GM12872 (cell line): ENCODE data around the gene DNAH8.

Experiments used
- CTCF ChIP-seq: IDR thresholded peaks from 3 replicates; pipeline ENCODE4 v1.5.1; 2011; ENCODE audit warnings: low read depth, mild to moderate bottlenecking, low read length, moderate library complexity; ENCODE audit not compliant: insufficient read depth

The DNAH8 gene

GRCh38 chr6:38906582-38906981, 191.5 kb downstream of the DNAH8 start:
- no peak for TF ChIP-seq CTCF

- TF ChIP-seq CTCF, result no peak
Measured at GRCh38 chr6:38907264-38907663, 192.2 kb downstream of the DNAH8 start.

- TF ChIP-seq CTCF, result no peak
Measured at GRCh38 chr6:38909015-38909730, 194.1 kb downstream of the DNAH8 start.

- TF ChIP-seq CTCF, result no peak
Measured at GRCh38 chr6:38910207-38910606, 195.1 kb downstream of the DNAH8 start.

GRCh38 chr6:38912378-38912777, 197.3 kb downstream of the DNAH8 start:
- TF ChIP-seq CTCF, result no peak

GRCh38 chr6:38915205-38915925, 200.3 kb downstream of the DNAH8 start:
- TF ChIP-seq CTCF, result no peak

GRCh38 chr6:38924791-38925509, 209.8 kb downstream of the DNAH8 start:
- no peak for TF ChIP-seq CTCF
